GM23248 (cell line): ENCODE data around the gene WWOX.

Experiments
- EZH2 ChIP-seq: fragments of 200-600 bp; sonication (generic); IDR thresholded peaks from 2 replicates; pipeline ENCODE4 v1.6.1; 2018; ENCODE audit warnings: antibody characterized with exemption, mild to moderate bottlenecking; ENCODE audit not compliant: insufficient read depth, poor library complexity, severe bottlenecking
- EZH2phosphoT487 ChIP-seq: fragments of 200-600 bp; sonication (generic); IDR thresholded peaks from 2 replicates; pipeline ENCODE4 v1.6.1; 2018; ENCODE audit warnings: antibody characterized with exemption, moderate library complexity, mild to moderate bottlenecking, low read depth; ENCODE audit not compliant: insufficient read depth

DNA sequence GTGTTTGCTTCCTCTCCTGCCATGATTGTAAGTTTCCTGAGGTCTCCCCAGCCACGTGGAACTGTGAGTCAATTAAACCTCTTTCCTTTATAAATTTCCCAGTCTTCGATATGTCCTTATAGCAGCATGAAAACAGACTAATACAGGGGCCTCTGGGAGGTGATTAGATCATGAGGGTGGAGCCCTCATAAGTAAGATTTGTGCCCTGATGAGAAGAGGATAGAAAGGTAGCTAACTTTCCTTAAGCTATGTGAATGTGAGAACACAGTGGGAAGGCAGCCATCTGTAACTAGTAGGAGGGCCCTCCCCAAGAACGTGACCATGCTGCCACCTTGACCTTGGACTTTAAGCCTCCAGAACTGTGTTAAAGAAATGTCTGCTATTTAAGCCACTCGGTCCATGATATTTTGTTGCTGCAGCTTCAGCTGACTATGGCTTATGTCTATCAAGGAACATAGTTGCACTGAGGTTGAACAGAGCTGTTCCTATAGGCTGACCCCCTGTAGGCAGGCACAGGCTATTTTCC is 30.7 kb downstream of the WWOX start:
- no peak for TF ChIP-seq EZH2phosphoT487
- TF ChIP-seq EZH2 = no peak
